ENCODE measurements around the gene DUOX1.
"Not testable (repeated sequence)": the region's sequence is repeated elsewhere in the genome, so short reads cannot be mapped to it uniquely, and the experiment has no call there.

The DUOX1 gene

GRCh38 chr15:45129651-45130129, at the start of gene DUOX1, which contains the start of gene DUOXA1:
Gene DUOX1, plus strand, starts transcription at chr15:45129994. Its CDS starts 1,973 bp downstream, at chr15:45131967.
Gene DUOXA1, minus strand, starts transcription at chr15:45129879. Its CDS starts 6,865 bp downstream, at chr15:45123014.
- no peak for DNase-seq (ENCODE audit: low read depth, low spot score)

GRCh38 chr15:45080593-45080992, 49.2 kb upstream of the DUOX1 start:
- not testable (repeated sequence) for DNase-seq (ENCODE audit: low read depth, low spot score)

- DNase-seq (ENCODE audit: low read depth, low spot score): not testable (repeated sequence)
Observed at GRCh38 chr15:45082412-45082811, 47.4 kb upstream of the DUOX1 start.

- DNase-seq (ENCODE audit: low read depth, low spot score): no peak
Observed at GRCh38 chr15:45083223-45083622, 46.6 kb upstream of the DUOX1 start.

- no peak for DNase-seq (ENCODE audit: low read depth, low spot score)
Observed at GRCh38 chr15:45084163-45084562, 45.6 kb upstream of the DUOX1 start.

- DNase-seq (ENCODE audit: low read depth, low spot score): no peak
Observed at GRCh38 chr15:45087513-45087912, 42.3 kb upstream of the DUOX1 start.

- DNase-seq (ENCODE audit: low read depth, low spot score): no peak
Observed at GRCh38 chr15:45088801-45089711, 40.7 kb upstream of the DUOX1 start.

- DNase-seq (ENCODE audit: low read depth, low spot score): no peak
Observed at GRCh38 chr15:45089712-45090373, 40.0 kb upstream of the DUOX1 start.

GRCh38 chr15:45091161-45091560, 38.6 kb upstream of the DUOX1 start:
- no peak for DNase-seq (ENCODE audit: low read depth, low spot score)

GRCh38 chr15:45091576-45091975, 38.2 kb upstream of the DUOX1 start:
- no peak for DNase-seq (ENCODE audit: low read depth, low spot score)

GRCh38 chr15:45093013-45093412, 36.8 kb upstream of the DUOX1 start:
- DNase-seq (ENCODE audit: low read depth, low spot score): no peak

GRCh38 chr15:45093622-45094357, 36.0 kb upstream of the DUOX1 start:
- no peak for DNase-seq (ENCODE audit: low read depth, low spot score)

- no peak for DNase-seq (ENCODE audit: low read depth, low spot score)
Observed at GRCh38 chr15:45094358-45094730, 35.5 kb upstream of the DUOX1 start.

GRCh38 chr15:45095661-45096060, 34.1 kb upstream of the DUOX1 start:
- DNase-seq (ENCODE audit: low read depth, low spot score): no peak

GRCh38 chr15:45097466-45097865, 32.3 kb upstream of the DUOX1 start:
- DNase-seq (ENCODE audit: low read depth, low spot score): no peak

- no peak for DNase-seq (ENCODE audit: low read depth, low spot score)
Observed at GRCh38 chr15:45099549-45100165, 30.1 kb upstream of the DUOX1 start.

- no peak for DNase-seq (ENCODE audit: low read depth, low spot score)
Observed at GRCh38 chr15:45100884-45101625, 28.7 kb upstream of the DUOX1 start.

- DNase-seq (ENCODE audit: low read depth, low spot score): no peak
Observed at GRCh38 chr15:45101749-45102148, 28.0 kb upstream of the DUOX1 start.

- no peak for DNase-seq (ENCODE audit: low read depth, low spot score)
Observed at GRCh38 chr15:45102226-45102625, 27.6 kb upstream of the DUOX1 start.

- not testable (repeated sequence) for DNase-seq (ENCODE audit: low read depth, low spot score)
Observed at GRCh38 chr15:45104170-45104569, 25.6 kb upstream of the DUOX1 start.

GRCh38 chr15:45105586-45105985, 24.2 kb upstream of the DUOX1 start:
- no peak for DNase-seq (ENCODE audit: low read depth, low spot score)

Data from iPS DF 19.7 (cell line).